Measurements from ENCODE around the gene TMEM208.

- TF ChIP-seq POLR2A (IDR thresholded peaks at IDR 0.05; ENCODE audit: low read length) (no peak), GATA1 (IDR thresholded peaks at IDR 0.05; ENCODE audit: low read depth, low read length) (no peak)
Observed at GRCh38 chr16:67269766-67270165, 42.8 kb downstream of the TMEM208 start.
